GM21723 (cell line): ENCODE results near the gene CLHC1.

ENCODE experiments used
- ATAC-seq: cut with Tn5 transposase; IDR thresholded peaks from one replicate; pipeline ENCODE4 v1.9.1; 2021; ENCODE audit warnings: mild to moderate bottlenecking, moderate library complexity; ENCODE audit not compliant: unreplicated experiment

The CLHC1 gene

GRCh38 chr2:55173438-55174054 is 58.5 kb downstream of the CLHC1 start:
- ATAC-seq: no peak

- ATAC-seq: no peak
Measured at GRCh38 chr2:55169915-55170314, 62.2 kb downstream of the CLHC1 start.

- no peak for ATAC-seq
Measured at GRCh38 chr2:55169359-55169758, 62.7 kb downstream of the CLHC1 start.

GRCh38 chr2:55168221-55169154 is 63.6 kb downstream of the CLHC1 start:
- ATAC-seq: peak; percentile 70

- ATAC-seq: no peak
Measured at GRCh38 chr2:55165626-55166025, 66.5 kb downstream of the CLHC1 start.

GRCh38 chr2:55164534-55165480 is 67.3 kb downstream of the CLHC1 start:
- ATAC-seq: no peak

GRCh38 chr2:55163941-55164390 is 68.1 kb downstream of the CLHC1 start:
- ATAC-seq: no peak

- ATAC-seq: no peak
Measured at GRCh38 chr2:55163274-55163721, 68.8 kb downstream of the CLHC1 start.

GRCh38 chr2:55162284-55163006 is 69.6 kb downstream of the CLHC1 start:
- ATAC-seq: no peak

GRCh38 chr2:55161295-55162210 is 70.5 kb downstream of the CLHC1 start:
- no peak for ATAC-seq

- ATAC-seq: no peak
Measured at GRCh38 chr2:55160422-55160821, 71.7 kb downstream of the CLHC1 start.

GRCh38 chr2:55159752-55160151 is 72.3 kb downstream of the CLHC1 start:
- ATAC-seq: no peak

- peak; percentile 57 for ATAC-seq
Measured at GRCh38 chr2:55159037-55159651, 72.9 kb downstream of the CLHC1 start.

GRCh38 chr2:55158111-55158814 is 73.8 kb downstream of the CLHC1 start:
- ATAC-seq: no peak

GRCh38 chr2:55157474-55157884 is 74.6 kb downstream of the CLHC1 start:
- no peak for ATAC-seq

- no peak for ATAC-seq
Measured at GRCh38 chr2:55156984-55157383, 75.1 kb downstream of the CLHC1 start.

- ATAC-seq: no peak
Measured at GRCh38 chr2:55156326-55156725, 75.8 kb downstream of the CLHC1 start.

- ATAC-seq: no peak
Measured at GRCh38 chr2:55155764-55156281, 76.3 kb downstream of the CLHC1 start.
